Measurements from ENCODE around the gene ANKS1B. TPM values are rescaled to one million over a fixed set of nuclear protein-coding genes. Genes with fewer than 3 reads are reported as not detected.

ANKS1B gene
- total RNA-seq, 1 experiment from 2014 or later, result 2.4 TPM

DNA sequence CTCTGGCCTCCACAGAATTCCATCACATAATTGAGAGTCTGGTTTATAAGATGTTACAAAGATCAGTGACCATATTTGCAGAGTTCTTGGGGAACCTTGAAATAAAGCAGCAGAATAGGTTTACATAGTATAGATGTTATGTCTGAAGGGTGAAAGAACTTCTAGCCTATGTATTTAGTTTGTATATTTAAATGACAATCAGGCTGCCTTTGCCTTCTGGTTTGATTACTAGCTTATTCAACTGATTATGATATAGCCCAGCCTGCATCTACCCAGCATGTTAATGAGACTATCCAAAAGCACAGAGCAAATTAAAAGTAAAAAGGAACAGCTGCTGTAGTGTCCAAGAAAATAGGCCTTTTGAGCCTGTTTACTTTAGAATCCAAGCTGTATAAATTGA, 1254.3 kb downstream of the ANKS1B start:
- H3K36me3 ChIP-seq, result peaks cover 32% of the 10 kb centered on the region; the same call in 1 of the 2 replicates
- DNase-seq, result no peak
- H3K27ac ChIP-seq, result no peak overlapping the region
- no peaks in the 10 kb centered on the region for H3K27me3 ChIP-seq
- no peaks in the 10 kb centered on the region for H3K9me3 ChIP-seq (replicated peaks)
- H3K4me3 ChIP-seq, result no peak overlapping the region
- no peaks in the 10 kb centered on the region for H3K4me1 ChIP-seq

DNA sequence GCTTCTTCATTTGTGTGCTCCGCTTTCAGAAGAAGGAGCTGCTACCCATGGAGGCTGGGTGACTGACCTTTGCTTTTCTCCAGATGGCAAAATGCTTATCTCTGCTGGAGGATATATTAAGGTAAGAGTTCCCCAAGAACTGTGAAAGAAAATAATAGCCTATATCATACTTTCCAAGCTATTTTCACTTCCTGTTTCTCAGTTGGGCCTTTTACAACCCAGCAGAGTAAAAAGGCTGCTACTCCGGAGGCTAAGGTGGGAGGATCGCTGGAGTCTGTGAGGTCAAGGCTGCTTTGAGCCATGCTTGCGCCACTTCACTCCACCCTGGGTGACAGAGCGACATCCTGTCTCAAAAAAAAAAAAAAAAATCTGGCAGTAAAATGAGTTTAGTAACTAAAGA, 1257.5 kb downstream of the ANKS1B start:
- no peaks in the 10 kb centered on the region for H3K9me3 ChIP-seq (replicated peaks)
- H3K4me1 ChIP-seq, result no peaks in the 10 kb centered on the region
- no peaks in the 10 kb centered on the region for H3K27me3 ChIP-seq
- H3K36me3 ChIP-seq, result peaks cover 41% of the 10 kb centered on the region
- no peak overlapping the region for H3K27ac ChIP-seq
- H3K4me3 ChIP-seq, result no peak overlapping the region
- DNase-seq, result no peak

DNA sequence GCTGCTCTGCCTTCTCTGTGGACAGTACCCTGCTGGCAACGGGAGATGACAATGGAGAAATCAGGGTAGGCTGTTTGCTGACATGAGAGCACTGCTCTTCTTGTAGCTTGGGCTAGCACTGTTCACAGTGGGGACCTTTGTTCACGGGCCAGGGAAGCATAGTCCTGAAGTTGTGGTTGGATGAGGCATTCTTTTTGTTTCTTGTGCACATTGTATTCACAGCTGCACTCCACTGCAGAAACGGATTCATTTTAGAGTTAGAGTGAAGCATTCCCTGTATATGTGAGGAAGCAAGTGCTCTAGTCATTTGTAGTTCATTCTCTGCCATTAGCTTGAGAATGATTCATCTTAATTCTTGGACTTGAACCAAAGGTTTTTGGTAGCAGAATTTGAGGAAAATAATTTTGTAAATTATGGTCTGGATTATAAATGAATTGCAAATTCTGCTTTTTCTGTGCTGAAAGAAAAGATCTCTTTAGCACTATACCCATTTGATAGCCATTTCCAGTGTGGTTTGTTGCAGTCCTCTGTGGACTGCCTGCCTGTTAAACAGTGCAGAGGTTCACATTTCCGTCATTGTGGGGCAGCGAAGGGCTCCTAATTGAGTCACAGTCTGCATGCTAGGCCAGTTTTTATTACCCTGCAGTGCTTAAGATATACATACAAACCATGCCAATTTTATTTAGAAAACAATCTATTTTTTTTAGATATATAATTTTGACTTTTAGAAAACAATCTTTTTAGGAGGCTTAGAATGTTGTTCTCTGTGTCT, 1259.1 kb downstream of the ANKS1B start:
- Histone ChIP-seq H3K36me3 (peaks cover 35% of the 10 kb centered on the region), H3K9me3 (replicated peaks) (no peaks in the 10 kb centered on the region), H3K27ac (no peak overlapping the region), H3K4me3 (no peak overlapping the region), H3K27me3 (no peaks in the 10 kb centered on the region), H3K4me1 (no peaks in the 10 kb centered on the region)
- peak; percentile 50 to 73 for DNase-seq

DNA sequence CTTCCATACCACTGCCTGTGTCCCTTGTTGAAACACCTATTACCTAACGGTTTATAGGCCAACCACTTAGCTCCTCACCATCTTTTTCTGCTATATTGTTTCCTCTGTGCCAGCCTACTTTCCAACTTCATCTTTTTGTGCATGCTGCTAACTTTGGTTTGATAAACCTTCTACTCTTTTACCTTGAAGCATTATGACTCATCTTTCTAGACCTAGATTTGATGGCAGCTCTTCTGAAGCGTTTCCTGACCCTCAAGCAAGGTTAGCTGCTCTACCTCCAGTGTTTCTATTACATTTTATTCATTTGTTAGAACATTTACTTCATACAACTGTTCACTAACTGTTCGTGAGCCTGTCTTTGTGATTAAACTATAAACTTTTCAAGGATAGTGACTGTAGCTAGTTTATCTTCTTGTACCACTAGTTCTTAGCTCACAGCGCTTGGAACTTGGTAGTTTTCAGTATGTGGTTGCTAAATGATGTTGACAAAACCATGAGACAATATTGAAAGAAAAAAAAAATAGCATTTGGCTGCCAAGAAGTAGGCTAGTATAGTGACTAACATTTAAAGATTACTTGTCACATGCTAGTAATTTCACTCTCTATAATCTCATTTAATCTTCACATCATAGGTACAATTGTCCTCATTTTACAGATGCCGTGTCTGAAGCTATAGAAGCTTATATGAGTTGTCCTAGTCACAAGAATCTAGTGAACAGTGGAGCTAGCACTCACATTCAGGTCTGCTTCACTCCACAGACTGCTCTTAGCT, 1260.2 kb downstream of the ANKS1B start:
- no peak for DNase-seq

DNA sequence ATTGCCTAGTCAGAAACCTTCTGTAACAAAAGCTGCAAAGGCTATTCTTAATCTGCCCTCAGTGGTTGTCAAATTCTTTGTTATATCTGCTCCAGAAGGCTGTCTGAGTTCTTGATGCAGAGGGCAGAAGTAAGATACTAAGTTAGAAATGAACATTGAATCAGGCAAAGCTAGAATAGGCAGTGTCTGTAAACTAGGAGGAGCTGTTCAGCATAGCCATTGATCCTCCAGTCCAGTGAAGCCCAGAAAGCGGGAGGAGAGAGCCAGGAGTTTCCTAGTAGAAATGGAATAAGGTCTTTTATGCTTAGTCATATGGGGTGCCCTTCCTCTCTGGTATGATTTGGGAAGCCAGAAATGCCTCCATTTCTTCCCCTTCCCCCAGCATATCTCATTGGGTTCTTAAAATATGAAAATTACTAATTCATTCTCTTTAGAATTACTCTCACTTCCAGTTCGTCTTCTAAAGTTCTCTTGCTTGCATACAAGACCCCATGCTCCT, 1263.5 kb downstream of the ANKS1B start:
- Histone ChIP-seq H3K9me3 (replicated peaks) (no peaks in the 10 kb centered on the region), H3K36me3 (peaks cover 26% of the 10 kb centered on the region), H3K4me3 (no peak overlapping the region), H3K27ac (no peak overlapping the region), H3K27me3 (no peaks in the 10 kb centered on the region), H3K4me1 (no peaks in the 10 kb centered on the region)
- no peak for DNase-seq

More for the DNA sequence above, 1260.2 kb downstream of the ANKS1B start:
- peaks cover 34% of the 10 kb centered on the region for H3K36me3 ChIP-seq
- H3K27ac ChIP-seq, result no peak overlapping the region
- no peaks in the 10 kb centered on the region for H3K9me3 ChIP-seq (replicated peaks)
- H3K4me1 ChIP-seq, result no peaks in the 10 kb centered on the region
- H3K27me3 ChIP-seq, result no peaks in the 10 kb centered on the region
- no peak overlapping the region for H3K4me3 ChIP-seq

DNA sequence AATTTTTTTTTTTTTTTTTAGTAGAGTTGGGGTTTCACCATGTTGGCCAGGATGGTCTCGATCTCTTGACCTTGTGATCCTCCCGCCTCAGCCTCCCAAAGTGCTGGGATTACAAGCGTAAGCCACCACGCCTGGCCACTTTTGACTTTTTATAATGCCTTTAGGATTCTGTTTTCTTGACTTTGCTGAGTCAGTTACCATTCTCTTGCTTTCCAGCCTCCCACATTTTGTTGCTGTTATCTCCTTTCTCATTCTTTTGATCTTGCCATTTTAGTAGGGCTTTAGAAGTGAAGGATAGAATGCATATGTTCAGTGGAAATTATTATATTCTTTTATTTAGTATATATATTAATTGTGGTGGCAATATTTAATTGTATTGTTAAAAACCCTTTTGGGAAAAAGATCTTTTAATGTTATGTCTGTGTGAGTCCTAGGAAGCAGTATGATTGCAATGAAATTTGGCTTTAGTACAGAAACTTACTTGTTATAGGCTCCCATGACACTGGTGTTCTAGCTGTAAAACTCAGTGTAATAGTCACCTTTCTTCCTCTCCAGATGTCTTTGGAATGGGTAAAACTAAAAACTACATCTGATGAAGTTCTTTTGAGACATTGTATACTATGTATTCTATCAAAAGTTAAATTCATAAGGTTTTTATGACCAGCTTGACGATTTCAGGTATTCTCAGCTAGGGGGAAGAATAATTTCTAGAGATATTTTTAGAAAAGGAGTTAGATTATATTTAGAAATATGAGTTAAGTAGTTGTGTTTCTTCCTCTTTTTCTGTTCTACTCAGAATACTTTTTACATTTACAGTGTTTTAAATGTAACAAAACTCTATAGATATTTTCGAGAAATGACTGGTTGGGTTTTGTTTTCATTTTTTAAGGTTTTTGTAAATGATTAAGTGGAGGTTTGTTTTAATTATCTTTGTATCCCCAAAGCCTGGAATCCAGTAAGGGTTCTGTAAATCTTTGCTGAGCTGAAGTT, 1264.9 kb downstream of the ANKS1B start:
- no peak for DNase-seq
- H3K4me3 ChIP-seq, result no peak overlapping the region
- no peaks in the 10 kb centered on the region for H3K27me3 ChIP-seq
- peaks cover 19% of the 10 kb centered on the region for H3K36me3 ChIP-seq
- H3K4me1 ChIP-seq, result no peaks in the 10 kb centered on the region
- H3K27ac ChIP-seq, result no peak overlapping the region
- no peaks in the 10 kb centered on the region for H3K9me3 ChIP-seq (replicated peaks)

DNA sequence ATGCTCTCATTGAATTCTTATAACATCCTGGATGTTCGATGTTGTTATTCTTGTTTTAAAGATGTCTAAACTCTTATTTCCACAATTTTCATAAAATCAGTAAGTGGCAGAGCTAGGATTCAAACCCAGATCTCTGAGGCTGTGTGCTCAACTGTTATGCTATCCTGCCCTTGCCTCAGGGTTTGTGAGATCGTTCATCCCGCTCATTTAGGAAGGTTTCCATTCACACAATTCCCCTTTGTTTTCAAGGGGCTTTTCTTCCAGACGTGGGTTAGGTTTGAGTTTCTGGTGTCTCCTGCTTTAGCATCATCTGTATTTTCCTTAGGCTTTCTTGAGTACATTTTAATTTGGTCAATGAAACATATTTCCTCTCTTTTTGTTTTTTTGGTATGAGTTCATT, 1270.3 kb downstream of the ANKS1B start:
- Histone ChIP-seq H3K9me3 (replicated peaks) (no peaks in the 10 kb centered on the region), H3K27me3 (no peaks in the 10 kb centered on the region), H3K36me3 (peaks cover 29% of the 10 kb centered on the region), H3K27ac (no peak overlapping the region), H3K4me1 (no peaks in the 10 kb centered on the region), H3K4me3 (no peak overlapping the region)
- peak in 1 of 2 experiments; percentile 26 for DNase-seq

DNA sequence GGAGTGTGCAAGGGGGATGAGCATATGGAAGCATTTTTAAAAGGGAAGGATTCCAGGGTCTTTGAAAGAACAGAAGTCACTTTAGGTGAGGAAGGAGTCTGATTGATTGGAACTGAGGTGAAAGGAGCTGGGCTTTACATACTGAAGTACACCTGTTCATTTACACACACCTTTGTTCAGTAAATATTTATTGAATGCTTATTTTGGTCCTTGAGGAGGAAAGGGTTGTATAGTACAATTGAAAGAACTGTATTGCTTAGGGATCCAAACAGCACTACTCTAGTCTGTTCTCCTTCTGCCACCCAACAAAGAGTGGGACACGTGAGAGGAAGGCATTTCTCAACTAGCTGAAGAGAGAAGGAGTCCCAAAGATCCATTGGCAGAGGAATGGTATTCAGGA, 1275.7 kb downstream of the ANKS1B start:
- Histone ChIP-seq H3K4me1 (no peaks in the 10 kb centered on the region), H3K36me3 (peaks cover 26% of the 10 kb centered on the region), H3K27me3 (no peaks in the 10 kb centered on the region), H3K27ac (no peak overlapping the region), H3K9me3 (replicated peaks) (no peaks in the 10 kb centered on the region), H3K4me3 (no peak overlapping the region)
- no peak for DNase-seq

DNA sequence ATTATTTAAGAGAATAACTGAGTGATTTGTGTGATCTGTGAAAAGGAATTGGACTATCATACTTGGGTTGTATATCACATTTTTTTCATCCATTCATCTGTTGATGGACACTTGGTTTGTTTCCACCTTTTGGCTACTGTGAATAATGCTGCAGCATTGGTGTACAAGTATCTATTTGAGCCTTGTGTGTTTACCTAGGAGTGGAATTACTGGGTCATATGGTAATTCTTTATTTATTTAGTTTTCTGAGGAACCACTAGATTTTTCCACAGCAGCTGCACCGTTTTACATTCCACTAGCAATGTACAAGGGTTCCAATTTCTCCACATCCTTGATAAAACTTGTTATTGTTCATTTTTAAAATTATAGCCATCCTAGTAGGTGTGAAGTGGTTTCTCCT, 1283.6 kb downstream of the ANKS1B start:
- peaks cover 10% of the 10 kb centered on the region for H3K4me1 ChIP-seq
- H3K4me3 ChIP-seq, result no peak overlapping the region
- H3K27ac ChIP-seq, result peak overlapping the region; percentile 25; the same call in 1 of the 2 replicates
- no peaks in the 10 kb centered on the region for H3K27me3 ChIP-seq
- DNase-seq, result peak; percentile 9 to 45
- H3K9me3 ChIP-seq (replicated peaks), result no peaks in the 10 kb centered on the region
- peaks cover 10% of the 10 kb centered on the region for H3K36me3 ChIP-seq

DNA sequence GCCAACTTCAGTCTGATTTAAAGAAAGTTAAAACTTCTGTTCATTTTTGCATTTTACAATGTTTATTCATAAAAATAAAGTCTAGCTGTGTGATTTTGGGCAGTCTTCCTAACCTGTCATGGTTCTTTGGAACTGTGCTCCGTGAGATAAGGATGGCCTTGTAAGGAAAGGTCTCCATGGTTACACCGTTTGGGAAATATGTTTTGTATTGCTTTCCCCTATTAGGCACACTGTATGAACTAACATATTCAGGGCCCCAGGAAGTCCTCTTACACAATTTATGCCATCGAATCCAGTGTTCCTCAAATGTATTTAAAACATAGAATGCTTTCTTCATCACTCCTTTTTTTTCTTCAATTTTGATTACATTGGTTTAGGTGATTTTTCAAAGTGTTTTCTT, 1285.2 kb downstream of the ANKS1B start:
- no peak for DNase-seq

DNA sequence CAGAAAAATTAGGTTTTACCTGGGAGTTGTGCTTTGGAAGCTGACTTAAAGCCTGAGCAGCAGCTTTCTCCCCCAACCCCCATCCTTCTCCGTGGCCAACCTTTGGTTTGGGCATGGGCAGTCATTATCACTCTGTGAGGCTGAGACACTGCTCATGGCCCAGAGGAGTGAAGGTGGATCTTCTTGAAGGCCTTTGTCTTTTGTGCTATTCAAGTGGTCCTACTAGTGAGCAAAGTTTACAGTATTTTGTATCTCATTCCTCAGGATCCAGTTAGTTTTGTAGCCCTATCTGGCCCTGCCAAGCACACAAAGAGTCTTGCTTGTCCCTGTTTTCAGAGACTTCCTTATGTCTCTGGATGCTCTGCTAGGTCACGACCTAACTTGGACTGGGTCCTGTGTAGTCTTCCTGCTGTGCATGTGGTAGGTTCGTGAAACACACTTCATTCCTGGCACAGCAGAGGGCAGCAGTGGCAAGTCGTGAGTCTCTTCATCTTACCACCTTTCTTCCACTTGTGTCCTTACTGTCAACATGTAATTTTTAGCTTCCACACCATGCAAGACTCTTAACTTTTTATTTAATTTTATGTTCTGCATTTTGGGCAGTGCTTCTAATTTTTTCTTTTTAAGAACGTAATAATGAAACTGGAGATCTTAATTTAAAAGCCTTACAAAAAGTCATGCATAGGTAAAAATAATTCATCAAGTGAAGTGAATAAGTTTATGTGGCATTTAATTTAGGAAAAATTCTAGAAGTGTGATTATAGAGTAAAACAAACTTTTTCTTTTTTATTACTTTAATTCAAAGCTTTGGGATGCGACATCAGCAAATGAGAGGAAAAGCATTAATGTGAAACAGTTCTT, 1285.9 kb downstream of the ANKS1B start:
- H3K4me1 ChIP-seq, result peaks cover 10% of the 10 kb centered on the region
- H3K36me3 ChIP-seq, result peaks cover 17% of the 10 kb centered on the region
- peak; percentile 27 to 65 for DNase-seq
- no peaks in the 10 kb centered on the region for H3K9me3 ChIP-seq (replicated peaks)
- no peak overlapping the region for H3K27ac ChIP-seq
- no peak overlapping the region for H3K4me3 ChIP-seq
- no peaks in the 10 kb centered on the region for H3K27me3 ChIP-seq

More for the DNA sequence above, 1285.2 kb downstream of the ANKS1B start:
- Histone ChIP-seq H3K36me3 (peaks cover 11% of the 10 kb centered on the region), H3K27me3 (no peaks in the 10 kb centered on the region), H3K9me3 (replicated peaks) (no peaks in the 10 kb centered on the region), H3K4me1 (peaks cover 10% of the 10 kb centered on the region), H3K4me3 (no peak overlapping the region), H3K27ac (no peak overlapping the region)

DNA sequence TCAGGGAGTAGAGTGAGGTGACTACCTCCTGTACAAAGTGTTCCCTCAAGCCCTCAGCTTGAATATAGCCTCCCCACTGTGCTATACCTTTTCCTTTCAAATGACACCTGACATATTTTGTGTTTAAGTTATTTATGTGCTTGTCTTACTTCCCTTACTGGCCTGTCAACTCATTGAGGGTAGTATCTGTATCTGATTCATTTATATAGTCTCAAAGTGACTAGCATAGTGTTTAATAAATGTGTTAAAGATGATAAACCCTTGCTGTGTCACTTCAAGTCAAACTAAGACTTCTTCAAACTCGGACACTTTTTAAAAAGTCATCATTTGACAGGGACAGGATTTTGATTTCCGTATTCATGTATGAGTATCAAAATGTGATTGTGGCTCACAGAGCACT, 1287.5 kb downstream of the ANKS1B start:
- Histone ChIP-seq H3K27ac (no peak overlapping the region), H3K27me3 (no peaks in the 10 kb centered on the region), H3K36me3 (peaks cover 20% of the 10 kb centered on the region)

DNA sequence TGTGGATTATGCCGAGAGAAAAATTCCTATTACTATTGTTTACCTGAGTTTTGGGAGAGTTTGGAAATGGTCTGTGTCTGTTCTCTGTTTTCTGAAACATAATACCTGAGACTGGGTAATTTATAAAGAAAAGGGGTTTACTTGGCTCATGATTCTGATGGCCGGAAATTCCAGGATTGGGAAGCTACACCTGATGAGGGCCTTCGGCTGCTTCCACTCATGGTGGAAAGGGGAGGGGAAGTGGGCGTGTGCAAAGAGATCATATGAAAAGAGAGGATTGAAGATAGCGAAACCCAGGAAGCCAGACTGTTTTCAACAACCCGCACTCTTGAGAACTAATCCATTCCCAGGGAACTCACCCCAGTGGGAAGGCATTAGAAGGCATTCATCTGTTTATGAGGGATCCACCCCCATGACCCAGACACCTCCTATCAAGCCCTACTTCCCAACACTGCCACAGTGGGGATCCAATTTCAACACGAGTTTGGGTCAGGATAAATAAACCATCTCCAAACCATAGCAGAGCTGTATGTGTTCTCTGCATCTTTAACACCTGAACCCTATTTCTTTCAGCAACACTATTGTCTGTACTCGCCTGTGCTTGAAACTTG, 1288.6 kb downstream of the ANKS1B start:
- DNase-seq, result no peak
- H3K4me3 ChIP-seq, result no peak overlapping the region
- peaks cover 20% of the 10 kb centered on the region for H3K36me3 ChIP-seq
- no peak overlapping the region for H3K27ac ChIP-seq
- H3K27me3 ChIP-seq, result no peaks in the 10 kb centered on the region
- no peaks in the 10 kb centered on the region for H3K9me3 ChIP-seq (replicated peaks)
- H3K4me1 ChIP-seq, result peaks cover 3% of the 10 kb centered on the region

More for the DNA sequence above, 1287.5 kb downstream of the ANKS1B start:
- DNase-seq, result no peak
- Histone ChIP-seq H3K4me1 (peaks cover 10% of the 10 kb centered on the region), H3K4me3 (no peak overlapping the region), H3K9me3 (replicated peaks) (no peaks in the 10 kb centered on the region)

Data from SJCRH30 (cell line).